Gastrocnemius medialis (tissue), 4 donors: ENCODE data around the gene EIF2S3. TPM values are rescaled to one million over a fixed set of nuclear protein-coding genes. Genes with fewer than 3 reads are reported as not detected.
"Not testable (repeated sequence)": the region's sequence is repeated elsewhere in the genome, so short reads cannot be mapped to it uniquely, and the experiment has no call there.

ENCODE experiments used
- ATAC-seq, 2 donors: fragments of 150-250 bp; one replicate each; pipeline ENCODE4 v1.9.1; 2016
- DNase-seq, 2 donors: peaks; one replicate each; pipeline ENCODE4 v3.0.0-alpha.2; 2019
- H3K27ac ChIP-seq, 4 donors: fragments of 200-600 bp; sonication (generic); 1 replicate in 1 of 4; 2 replicates in 3 of 4; pipeline ENCODE4 v1.5.1; 2016 to 2018; ENCODE audit warnings: mild to moderate bottlenecking in 2 of 4, moderate library complexity in 1 of 4
- H3K27me3 ChIP-seq, 3 donors: fragments of 200-600 bp; sonication (generic) in 2 of 3; 1 replicate in 1 of 3; 2 replicates in 2 of 3; pipeline versions ENCODE4 v1.5.1 to v1.6.0; 2016 to 2019; ENCODE audit warnings: mild to moderate bottlenecking in 1 of 3, moderate library complexity in 1 of 3
- H3K36me3 ChIP-seq, 2 donors: fragments of 200-600 bp; sonication (generic) in 1 of 2; one replicate each; pipeline ENCODE4 v1.5.1; 2017 to 2018
- H3K4me1 ChIP-seq, 2 donors: fragments of 200-600 bp; sonication (generic) in 1 of 2; one replicate each; pipeline ENCODE4 v1.5.1; 2016 to 2017; ENCODE audit warnings: mild to moderate bottlenecking in 2 of 2
- H3K4me3 ChIP-seq, 4 donors: fragments of 200-600 bp; sonication (generic) in 3 of 4; 1 replicate in 1 of 4; 2 replicates in 3 of 4; pipeline ENCODE4 v1.5.1; 2016 to 2019; ENCODE audit warnings: mild to moderate bottlenecking in 2 of 4
- H3K9me3 ChIP-seq, 3 donors: fragments of 200-600 bp; sonication (generic) in 2 of 3; 1 replicate in 1 of 3; 2 replicates in 2 of 3; pipeline ENCODE4 v1.5.1; 2016 to 2019
- CTCF ChIP-seq, 5 experiments: fragments of 450-650 bp in 3 of 5; fragments of 200-600 bp in 2 of 5; sonication (generic) in 2 of 5; IDR thresholded peaks in 4 of 5; conservative IDR thresholded peaks in 1 of 5; 1 replicate in 4 of 5; 2 replicates in 1 of 5; pipeline ENCODE4 v1.5.1; 2016 to 2019; ENCODE audit warnings: antibody characterized with exemption in 5 of 5, mild to moderate bottlenecking in 3 of 5, moderate library complexity in 3 of 5
- POLR2A ChIP-seq, 2 donors: fragments of 450-650 bp; IDR thresholded peaks; one replicate each; pipeline ENCODE4 v1.6.1; 2017; ENCODE audit warnings: antibody characterized with exemption in 2 of 2, mild to moderate bottlenecking in 2 of 2, moderate library complexity in 2 of 2
- in situ Hi-C, 4 donors: fragments of 200-750 bp; cut with MboI; loops; one replicate each; pipeline versions ENCODE4 v1.15.0 to v1.8.0; 2017; ENCODE audit warnings: low sequenced_read_pairs in 4 of 4
- intact Hi-C: fragments of 100-400 bp; cut with DNase I; formaldehyde crosslinking; loops from one replicate; pipeline ENCODE4 v1.15.1; 2023; ENCODE audit warnings: low total_unique reads
- total RNA-seq, 4 donors: library from RNA; depleted of rRNA; stranded (reverse); fragments of >200 nt; gene quantifications; one replicate each; pipeline versions ENCODE4 v1.1.0 to v1.2.3, GENCODE V29; 2016

Gene EIF2S3
- total RNA-seq, 4 donors from 2014 or later: 50.8 to 89.1 (median 70.2) TPM

GRCh38 chrX:24030597-24030996 lies 24.2 kb upstream of the EIF2S3 start:
- DNase-seq (no peak), ATAC-seq (no peak)
- Histone ChIP-seq H3K4me3 (no peak overlapping the region), H3K27me3 (peaks cover 0 to 3% (median 0%) of the 10 kb centered on the region in 3 donors), H3K27ac (no peak overlapping the region), H3K36me3 (no peaks in the 10 kb centered on the region), H3K9me3 (no peaks in the 10 kb centered on the region), H3K4me1 (no peaks in the 10 kb centered on the region)
- in situ Hi-C loops: loop anchor here in 1 of 4 donors (10.0 kb wide), 1 partner anchor 126 kb away; the partner anchor contains the start of genes APOO and CXorf58
- no peak for TF ChIP-seq CTCF (IDR thresholded peaks at IDR 0.05 in 4 of 5, conservative IDR thresholded peaks at IDR 0.05 in 1 of 5)
- TF ChIP-seq POLR2A (IDR thresholded peaks at IDR 0.05): no peak
- intact Hi-C loops: no loop called here

- H3K9me3 ChIP-seq: no peaks in the 10 kb centered on the region
- H3K4me3 ChIP-seq: no peak overlapping the region
- in situ Hi-C loops (loop anchor here in 1 of 4 donors (10.0 kb wide), 1 partner anchor 130 kb away; the partner anchor contains the start of genes APOO and CXorf58), intact Hi-C loops (no loop called here)
- TF ChIP-seq POLR2A (IDR thresholded peaks at IDR 0.05): no peak
- TF ChIP-seq CTCF (IDR thresholded peaks at IDR 0.05 in 4 of 5, conservative IDR thresholded peaks at IDR 0.05 in 1 of 5): no peak
- ATAC-seq (no peak), DNase-seq (no peak)
- no peaks in the 10 kb centered on the region for H3K4me1 ChIP-seq
- no peak overlapping the region for H3K27ac ChIP-seq
- H3K27me3 ChIP-seq: no peaks in the 10 kb centered on the region
- H3K36me3 ChIP-seq: no peaks in the 10 kb centered on the region
These were observed 20.3 kb upstream of the EIF2S3 start for GRCh38 chrX:24034485-24034884.

GRCh38 chrX:24037729-24038128 lies 17.0 kb upstream of the EIF2S3 start:
- intact Hi-C loops (no loop called here), in situ Hi-C loops (loop anchor here in 1 of 4 donors (10.0 kb wide), 1 partner anchor 133 kb away; the partner anchor contains the start of genes APOO and CXorf58)
- no peak overlapping the region for H3K4me3 ChIP-seq
- no peak for DNase-seq
- ATAC-seq: no peak
- no peaks in the 10 kb centered on the region for H3K4me1 ChIP-seq
- H3K9me3 ChIP-seq: no peaks in the 10 kb centered on the region
- no peak for TF ChIP-seq CTCF (IDR thresholded peaks at IDR 0.05 in 4 of 5, conservative IDR thresholded peaks at IDR 0.05 in 1 of 5)
- no peak for TF ChIP-seq POLR2A (IDR thresholded peaks at IDR 0.05)
- H3K27ac ChIP-seq: no peak overlapping the region
- no peaks in the 10 kb centered on the region for H3K36me3 ChIP-seq
- peaks cover 0 to 5% (median 0%) of the 10 kb centered on the region in 3 donors for H3K27me3 ChIP-seq

- H3K4me3 ChIP-seq, in situ Hi-C loops, H3K27me3 ChIP-seq, H3K4me1 ChIP-seq, H3K36me3 ChIP-seq, intact Hi-C loops, DNase-seq, H3K27ac ChIP-seq, ATAC-seq, H3K9me3 ChIP-seq: not testable (repeated sequence)
These were observed 8.7 kb upstream of the EIF2S3 start for GRCh38 chrX:24046060-24046459.

GRCh38 chrX:24049643-24050042 lies 5.1 kb upstream of the EIF2S3 start:
- DNase-seq, H3K4me1 ChIP-seq, H3K9me3 ChIP-seq, H3K27me3 ChIP-seq, H3K4me3 ChIP-seq, H3K36me3 ChIP-seq, H3K27ac ChIP-seq, ATAC-seq: not testable (repeated sequence)
- intact Hi-C loops (loop anchor here (10.0 kb wide), 1 partner anchor 195 kb away; no protein-coding TSS in a partner anchor), in situ Hi-C loops (loop anchor here in 3 of 4 donors (10.0 kb wide), 4 partner anchors 105 to 265 kb away; partner anchors contain the start of genes APOO (in 1 of the 3), CXorf58 (in 1 of the 3) and SAT1 (in 1 of the 3))

- not testable (repeated sequence) for H3K4me1 ChIP-seq, DNase-seq, H3K4me3 ChIP-seq, ATAC-seq, H3K9me3 ChIP-seq, H3K27ac ChIP-seq, H3K27me3 ChIP-seq, H3K36me3 ChIP-seq
- intact Hi-C loops: loop anchor here (10.0 kb wide), 1 partner anchor 194 kb away; no protein-coding TSS in a partner anchor
- in situ Hi-C loops: loop anchor here in 3 of 4 donors (10.0 kb wide), 4 partner anchors 104 to 266 kb away; partner anchors contain the start of genes APOO (in 1 of the 3), CXorf58 (in 1 of the 3) and SAT1 (in 1 of the 3)
These were observed 4.0 kb upstream of the EIF2S3 start for GRCh38 chrX:24050522-24051318.
